Caco-2 (cell line): Measurements from ENCODE around the gene RNF207. TPM values are rescaled to one million over a fixed set of nuclear protein-coding genes. Genes with fewer than 3 reads are reported as not detected.

ENCODE experiments used
- BruUV-seq: library from RNA; stranded (reverse); fragments of 400-500 nt; replicated peaks from 2 replicates; lab custom pipeline; 2021; lab: Mats Ljungman, UMichigan
- CTCF ChIA-PET: fragments of 300-600 bp; sonication (Branson Sonifier 250); formaldehyde crosslinking; loops from one replicate; lab custom pipeline; 2022; ENCODE audit warnings: antibody characterized with exemption; lab: Charles Lee
- POLR2A ChIA-PET: fragments of 300-600 bp; sonication (Branson Sonifier 250); formaldehyde crosslinking; loops from one replicate; lab custom pipeline; 2022; ENCODE audit warnings: antibody characterized with exemption; lab: Charles Lee
- DNase-seq, 2 experiments: peaks; one replicate each; pipeline versions ENCODE4 v3.0.0 to v3.0.0-alpha.2; 2020 to 2022
- H3K27me3 ChIP-seq: replicated peaks from 2 replicates; pipeline ENCODE4 v1.6.0; 2011; ENCODE audit warnings: low read length; ENCODE audit not compliant: control insufficient read depth, insufficient read depth
- H3K36me3 ChIP-seq: 2 replicates; pipeline ENCODE4 v1.5.1; 2011; ENCODE audit warnings: low read length; ENCODE audit not compliant: control insufficient read depth, insufficient read depth
- H3K4me1 ChIP-seq: fragments of 250-450 bp; sonication (Bioruptor Pico); 2 replicates; pipeline ENCODE4 v1.5.1; 2020; ENCODE audit warnings: mild to moderate bottlenecking
- H3K4me3 ChIP-seq: 2 replicates; pipeline ENCODE4 v1.5.1; 2011; ENCODE audit warnings: low read depth, mild to moderate bottlenecking, control low read depth, low read length
- H3K9me3 ChIP-seq: fragments of 250-450 bp; sonication (Bioruptor Pico); 2 replicates; pipeline ENCODE4 v1.5.1; 2020; ENCODE audit warnings: mild to moderate bottlenecking, moderate library complexity
- H3K27ac Mint-ChIP-seq: one replicate; pipeline ENCODE4 v1.8.0; 2022; ENCODE audit warnings: mixed read lengths; ENCODE audit not compliant: unreplicated experiment
- H3K27me3 Mint-ChIP-seq: one replicate; pipeline ENCODE4 v1.8.0; 2022; ENCODE audit warnings: mixed read lengths; ENCODE audit not compliant: insufficient read depth, unreplicated experiment
- H3K36me3 Mint-ChIP-seq: one replicate; pipeline ENCODE4 v1.8.0; 2022; ENCODE audit warnings: mild to moderate bottlenecking, mixed read lengths; ENCODE audit not compliant: insufficient read depth, unreplicated experiment
- H3K4me1 Mint-ChIP-seq: one replicate; pipeline ENCODE4 v1.8.0; 2022; ENCODE audit warnings: low read depth, mixed read lengths; ENCODE audit not compliant: unreplicated experiment
- H3K4me3 Mint-ChIP-seq: one replicate; pipeline ENCODE4 v1.8.0; 2022; ENCODE audit warnings: mild to moderate bottlenecking, moderate library complexity, mixed read lengths; ENCODE audit not compliant: unreplicated experiment
- H3K9me3 Mint-ChIP-seq: one replicate; pipeline ENCODE4 v1.8.0; 2022; ENCODE audit warnings: mixed read lengths; ENCODE audit not compliant: unreplicated experiment
- intact Hi-C: fragments of 100-400 bp; cut with micrococcal nuclease; formaldehyde crosslinking; loops from one replicate; pipeline ENCODE4 v1.10.0; 2022; ENCODE audit not compliant: unreplicated experiment
- total RNA-seq: library from RNA; stranded (reverse); gene quantifications from 2 replicates; pipeline ENCODE4 v1.2.3, GENCODE V29; 2022
- TF ChIP-seq, protein P1 (sequence below), 2 experiments: fragments of 200-600 bp in 1 of 2; IDR thresholded peaks; 1 replicate in 1 of 2; 2 replicates in 1 of 2; pipeline versions ENCODE4 v1.5.1 to v1.8.0; 2011 to 2022; ENCODE audit warnings: antibody characterized with exemption in 1 of 2, control low read depth in 1 of 2, inconsistent platforms in 1 of 2, low read depth in 1 of 2, low read length in 1 of 2, mild to moderate bottlenecking in 1 of 2, moderate library complexity in 1 of 2; ENCODE audit not compliant: insufficient read depth in 1 of 2, severe bottlenecking in 1 of 2, unreplicated experiment in 1 of 2

RNF207 gene
- total RNA-seq, 1 experiment from 2014 or later: 27.4 TPM

DNA sequence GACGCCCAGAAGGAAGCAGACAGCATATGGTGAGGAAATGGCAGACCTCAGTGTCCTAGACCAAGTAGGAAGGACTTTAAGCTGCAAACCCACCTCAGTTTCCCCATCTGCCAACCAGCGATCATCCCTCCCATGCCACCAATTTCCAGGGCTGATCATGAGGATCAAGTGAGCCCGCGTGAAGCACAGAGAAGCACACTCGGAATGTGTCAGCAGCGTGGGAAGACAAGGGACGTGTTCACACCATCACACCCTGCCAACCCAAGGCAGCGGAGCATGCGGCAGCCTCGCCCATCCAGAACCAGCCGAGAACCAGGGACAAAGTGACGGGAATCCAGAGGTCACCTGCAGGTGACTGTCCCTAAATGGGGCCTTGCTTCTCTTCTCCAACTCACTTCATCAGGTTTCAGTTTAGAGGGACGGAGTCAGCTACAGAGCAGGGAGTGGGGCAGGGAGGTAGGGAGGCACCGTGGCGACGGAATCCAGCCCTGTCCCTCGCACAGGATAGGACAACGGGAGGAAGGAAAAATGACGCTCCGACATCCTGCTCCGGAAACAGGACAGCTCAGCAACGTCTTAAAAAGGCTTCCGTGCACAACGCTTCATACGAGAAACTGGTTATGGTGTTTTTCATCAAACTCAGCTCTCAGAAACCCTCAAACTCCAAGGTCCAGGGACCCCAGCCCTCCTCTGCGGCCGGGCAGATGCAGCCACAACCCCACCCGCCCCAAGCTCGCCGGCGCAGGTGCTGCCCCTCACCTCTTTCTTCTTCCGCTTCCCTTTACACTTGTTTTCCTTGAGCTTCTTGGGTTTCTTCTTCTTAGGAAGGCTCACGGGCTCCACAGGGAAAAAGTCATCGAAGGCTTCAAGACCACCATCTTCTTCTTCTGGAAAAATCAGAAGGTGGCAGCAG, 38.3 kb upstream of the RNF207 start:
- Histone ChIP-seq H3K9me3 (no peaks in the 10 kb centered on the region), H3K36me3 (no peaks in the 10 kb centered on the region), H3K4me3 (no peak overlapping the region), H3K27me3 (no peaks in the 10 kb centered on the region), H3K4me1 (no peaks in the 10 kb centered on the region)
- peaks cover 5% of the 10 kb centered on the region for H3K27me3 Mint-ChIP-seq
- H3K27ac Mint-ChIP-seq: no peak overlapping the region
- DNase-seq: no peak
- TF ChIP-seq, protein P1, sequence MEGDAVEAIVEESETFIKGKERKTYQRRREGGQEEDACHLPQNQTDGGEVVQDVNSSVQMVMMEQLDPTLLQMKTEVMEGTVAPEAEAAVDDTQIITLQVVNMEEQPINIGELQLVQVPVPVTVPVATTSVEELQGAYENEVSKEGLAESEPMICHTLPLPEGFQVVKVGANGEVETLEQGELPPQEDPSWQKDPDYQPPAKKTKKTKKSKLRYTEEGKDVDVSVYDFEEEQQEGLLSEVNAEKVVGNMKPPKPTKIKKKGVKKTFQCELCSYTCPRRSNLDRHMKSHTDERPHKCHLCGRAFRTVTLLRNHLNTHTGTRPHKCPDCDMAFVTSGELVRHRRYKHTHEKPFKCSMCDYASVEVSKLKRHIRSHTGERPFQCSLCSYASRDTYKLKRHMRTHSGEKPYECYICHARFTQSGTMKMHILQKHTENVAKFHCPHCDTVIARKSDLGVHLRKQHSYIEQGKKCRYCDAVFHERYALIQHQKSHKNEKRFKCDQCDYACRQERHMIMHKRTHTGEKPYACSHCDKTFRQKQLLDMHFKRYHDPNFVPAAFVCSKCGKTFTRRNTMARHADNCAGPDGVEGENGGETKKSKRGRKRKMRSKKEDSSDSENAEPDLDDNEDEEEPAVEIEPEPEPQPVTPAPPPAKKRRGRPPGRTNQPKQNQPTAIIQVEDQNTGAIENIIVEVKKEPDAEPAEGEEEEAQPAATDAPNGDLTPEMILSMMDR (IDR thresholded peaks at IDR 0.05; ENCODE audit: insufficient read depth in 1 of 2, low read depth in 1 of 2, low read length in 1 of 2, severe bottlenecking in 1 of 2, unreplicated experiment in 1 of 2): no peak
- ChIA-PET CTCF (interaction anchor here (0.6 kb wide), 1 partner anchor 15 kb away, joined by 3 read pairs; no protein-coding TSS in a partner anchor), POLR2A (interaction anchor here (0.6 kb wide), 1 partner anchor 39 kb away, joined by 3 read pairs; no protein-coding TSS in a partner anchor)
- BruUV-seq: no TSS peak
- intact Hi-C loops: loop anchor here (10.0 kb wide), 1 partner anchor 63 kb away; no protein-coding TSS in a partner anchor
- no peaks in the 10 kb centered on the region for H3K4me1 Mint-ChIP-seq
- no peak overlapping the region for H3K4me3 Mint-ChIP-seq
- H3K9me3 Mint-ChIP-seq: no peaks in the 10 kb centered on the region
- H3K36me3 Mint-ChIP-seq: no peaks in the 10 kb centered on the region

DNA sequence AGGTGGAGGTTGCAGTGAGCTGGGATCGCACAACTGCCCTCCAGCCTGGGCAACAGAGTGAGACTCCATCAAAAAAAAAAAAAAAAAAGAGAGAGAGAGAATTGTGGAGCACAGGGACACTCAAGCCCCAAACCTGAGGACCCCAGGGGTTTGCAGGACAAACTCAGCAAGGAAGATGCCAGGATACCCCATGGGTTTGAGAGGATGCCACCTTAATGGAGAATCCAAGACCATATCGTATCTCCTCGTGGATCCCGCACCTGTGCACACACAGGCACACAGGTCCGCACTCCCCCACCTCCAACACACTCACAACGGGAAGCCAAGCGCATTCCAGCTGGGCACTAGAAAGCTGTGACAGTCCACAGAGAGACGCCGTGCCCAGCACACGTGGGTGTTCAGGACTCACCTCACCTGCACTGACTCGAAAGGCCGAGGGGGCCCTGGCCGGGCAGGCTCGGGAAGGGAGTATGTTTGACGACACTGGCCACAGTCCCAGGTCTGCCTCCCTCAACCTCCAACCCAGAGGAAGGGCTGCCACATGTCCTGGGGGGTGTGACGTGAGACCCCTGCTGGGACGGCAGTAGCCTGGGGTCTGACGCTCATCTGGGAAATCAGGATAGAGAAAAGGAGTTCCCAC, 36.9 kb upstream of the RNF207 start:
- H3K27me3 ChIP-seq: no peaks in the 10 kb centered on the region
- H3K4me3 ChIP-seq: no peak overlapping the region
- no peak for DNase-seq
- H3K36me3 ChIP-seq: no peaks in the 10 kb centered on the region
- H3K9me3 ChIP-seq: no peaks in the 10 kb centered on the region
- BruUV-seq: no TSS peak
- no peaks in the 10 kb centered on the region for H3K36me3 Mint-ChIP-seq
- TF ChIP-seq, protein P1 (IDR thresholded peaks at IDR 0.05; ENCODE audit: insufficient read depth in 1 of 2, low read depth in 1 of 2, low read length in 1 of 2, severe bottlenecking in 1 of 2, unreplicated experiment in 1 of 2): no peak
- CTCF ChIA-PET: no interaction called here
- intact Hi-C loops: loop anchor here (10.0 kb wide), 1 partner anchor 64 kb away; no protein-coding TSS in a partner anchor
- no peaks in the 10 kb centered on the region for H3K4me1 ChIP-seq
- POLR2A ChIA-PET: no interaction called here
- no peak overlapping the region for H3K27ac Mint-ChIP-seq
- H3K9me3 Mint-ChIP-seq: no peaks in the 10 kb centered on the region
- H3K4me3 Mint-ChIP-seq: no peak overlapping the region
- H3K27me3 Mint-ChIP-seq: peaks cover 5% of the 10 kb centered on the region
- no peaks in the 10 kb centered on the region for H3K4me1 Mint-ChIP-seq

DNA sequence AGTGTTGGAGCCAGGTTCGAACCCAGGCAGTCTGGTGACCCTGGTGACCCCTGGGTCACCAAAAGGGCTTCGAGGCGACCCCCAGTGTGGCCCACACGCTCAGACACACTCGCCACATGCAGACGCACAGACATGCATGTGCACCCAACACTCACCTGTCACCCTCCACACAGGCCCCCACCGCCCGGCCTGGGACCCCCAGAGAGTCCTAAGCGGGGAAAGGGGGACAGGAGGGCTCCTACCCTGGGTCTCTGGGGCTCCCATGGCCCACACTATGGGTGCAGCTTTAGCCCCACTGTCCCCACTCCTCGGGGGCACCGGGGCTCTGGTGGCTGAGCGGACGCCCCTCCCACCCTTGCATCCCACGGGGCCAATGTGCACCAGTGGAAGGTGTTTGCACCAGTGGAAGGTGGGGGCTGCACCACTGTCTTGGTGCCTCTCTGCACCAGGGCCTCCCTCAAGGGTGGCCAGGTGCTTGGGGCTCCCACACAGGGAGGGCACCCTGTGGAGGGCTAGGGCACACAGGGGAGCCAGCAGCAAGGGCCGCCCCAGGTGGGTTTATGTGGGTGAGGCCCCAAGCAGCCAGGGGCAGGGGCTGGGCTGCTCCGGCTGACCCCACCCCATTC, 35.7 kb upstream of the RNF207 start:
- DNase-seq: no peak
- Mint-ChIP-seq H3K9me3 (no peaks in the 10 kb centered on the region), H3K4me3 (no peak overlapping the region), H3K27me3 (no peaks in the 10 kb centered on the region), H3K4me1 (no peaks in the 10 kb centered on the region), H3K36me3 (no peaks in the 10 kb centered on the region), H3K27ac (no peak overlapping the region)
- CTCF ChIA-PET: no interaction called here
- TF ChIP-seq, protein P1 (IDR thresholded peaks at IDR 0.05; ENCODE audit: insufficient read depth in 1 of 2, low read depth in 1 of 2, low read length in 1 of 2, severe bottlenecking in 1 of 2, unreplicated experiment in 1 of 2): no peak
- no peaks in the 10 kb centered on the region for H3K4me1 ChIP-seq
- POLR2A ChIA-PET: no interaction called here
- no peaks in the 10 kb centered on the region for H3K36me3 ChIP-seq
- intact Hi-C loops: no loop called here
- H3K27me3 ChIP-seq: no peaks in the 10 kb centered on the region
- H3K9me3 ChIP-seq: no peaks in the 10 kb centered on the region
- BruUV-seq: no TSS peak
- no peak overlapping the region for H3K4me3 ChIP-seq
